ENCODE measurements around the gene PPP1R8. TPM values are rescaled to one million over a fixed set of nuclear protein-coding genes. Genes with fewer than 3 reads are reported as not detected.
"Not testable (repeated sequence)": the region's sequence is repeated elsewhere in the genome, so short reads cannot be mapped to it uniquely, and the experiment has no call there.

The PPP1R8 gene
- total RNA-seq, 4 donors from 2014 or later: 32.5 to 43.5 (median 35.2) TPM

DNA sequence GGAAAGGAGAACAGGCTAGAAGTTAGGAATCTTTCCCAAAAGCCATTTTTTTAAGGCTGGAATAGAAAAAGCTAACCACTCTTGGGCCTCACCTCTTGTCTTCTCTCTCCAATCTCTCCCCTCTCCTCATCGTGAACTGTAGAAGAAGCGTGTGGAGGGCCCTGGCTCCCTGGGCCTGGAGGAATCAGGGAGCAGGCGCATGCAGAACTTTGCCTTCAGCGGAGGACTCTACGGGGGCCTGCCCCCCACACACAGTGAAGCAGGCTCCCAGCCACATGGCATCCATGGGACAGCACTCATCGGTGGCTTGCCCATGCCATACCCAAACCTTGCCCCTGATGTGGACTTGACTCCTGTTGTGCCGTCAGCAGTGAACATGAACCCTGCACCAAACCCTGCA, 19.4 kb downstream of the PPP1R8 start:
- 98% methylated on average over 5 of the region's 7 CpGs for WGBS
- no peaks in the 10 kb centered on the region for H3K27me3 ChIP-seq
- H3K4me1 ChIP-seq: no peaks in the 10 kb centered on the region
- peaks cover 68% of the 10 kb centered on the region for H3K36me3 ChIP-seq
- no peak overlapping the region for H3K4me3 ChIP-seq
- H3K9me3 ChIP-seq: no peaks in the 10 kb centered on the region
- TF ChIP-seq EP300 (IDR thresholded peaks at IDR 0.05): no peak
- no peak for TF ChIP-seq POLR2A (IDR thresholded peaks at IDR 0.05)
- no peak for TF ChIP-seq POLR2AphosphoS5 (IDR thresholded peaks at IDR 0.05)
- TF ChIP-seq, protein P1, sequence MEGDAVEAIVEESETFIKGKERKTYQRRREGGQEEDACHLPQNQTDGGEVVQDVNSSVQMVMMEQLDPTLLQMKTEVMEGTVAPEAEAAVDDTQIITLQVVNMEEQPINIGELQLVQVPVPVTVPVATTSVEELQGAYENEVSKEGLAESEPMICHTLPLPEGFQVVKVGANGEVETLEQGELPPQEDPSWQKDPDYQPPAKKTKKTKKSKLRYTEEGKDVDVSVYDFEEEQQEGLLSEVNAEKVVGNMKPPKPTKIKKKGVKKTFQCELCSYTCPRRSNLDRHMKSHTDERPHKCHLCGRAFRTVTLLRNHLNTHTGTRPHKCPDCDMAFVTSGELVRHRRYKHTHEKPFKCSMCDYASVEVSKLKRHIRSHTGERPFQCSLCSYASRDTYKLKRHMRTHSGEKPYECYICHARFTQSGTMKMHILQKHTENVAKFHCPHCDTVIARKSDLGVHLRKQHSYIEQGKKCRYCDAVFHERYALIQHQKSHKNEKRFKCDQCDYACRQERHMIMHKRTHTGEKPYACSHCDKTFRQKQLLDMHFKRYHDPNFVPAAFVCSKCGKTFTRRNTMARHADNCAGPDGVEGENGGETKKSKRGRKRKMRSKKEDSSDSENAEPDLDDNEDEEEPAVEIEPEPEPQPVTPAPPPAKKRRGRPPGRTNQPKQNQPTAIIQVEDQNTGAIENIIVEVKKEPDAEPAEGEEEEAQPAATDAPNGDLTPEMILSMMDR (IDR thresholded peaks at IDR 0.05): no peak
- H3K27ac ChIP-seq: no peak overlapping the region
- DNase-seq (ENCODE audit: low spot score in 2 of 2): peak in 1 of 2 donors; percentile 38

DNA sequence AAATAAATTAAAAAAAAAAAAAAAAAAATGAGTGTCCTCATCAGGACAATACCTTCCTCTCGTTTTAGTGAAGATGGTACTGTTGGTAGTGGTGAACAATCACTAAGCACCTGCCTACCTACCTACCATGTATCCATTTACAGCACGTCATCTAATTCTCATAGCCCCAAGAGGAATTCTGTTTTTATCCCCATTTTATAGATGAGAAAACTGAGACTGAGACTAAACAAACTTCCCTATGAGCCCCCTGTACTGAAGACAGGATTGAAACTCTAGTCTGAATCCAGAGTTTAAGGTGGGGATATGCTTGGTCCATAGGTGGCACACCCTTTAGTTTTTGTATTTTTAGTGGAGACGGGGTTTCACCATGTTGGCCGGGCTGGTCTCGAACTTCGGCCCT, 24.5 kb downstream of the PPP1R8 start:
- peaks cover 9% of the 10 kb centered on the region for H3K4me1 ChIP-seq
- H3K27me3 ChIP-seq: no peaks in the 10 kb centered on the region
- WGBS: 90% methylated on average over 6 of the region's 6 CpGs
- peak in 1 of 2 donors; percentile 8 for DNase-seq (ENCODE audit: low spot score in 2 of 2)
- H3K4me3 ChIP-seq: no peak overlapping the region
- TF ChIP-seq, protein P1 (IDR thresholded peaks at IDR 0.05): no peak
- no peak for TF ChIP-seq EP300 (IDR thresholded peaks at IDR 0.05)
- no peak for TF ChIP-seq POLR2A (IDR thresholded peaks at IDR 0.05)
- TF ChIP-seq POLR2AphosphoS5 (IDR thresholded peaks at IDR 0.05): no peak
- no peak overlapping the region for H3K27ac ChIP-seq
- peaks cover 19% of the 10 kb centered on the region for H3K36me3 ChIP-seq
- no peaks in the 10 kb centered on the region for H3K9me3 ChIP-seq

DNA sequence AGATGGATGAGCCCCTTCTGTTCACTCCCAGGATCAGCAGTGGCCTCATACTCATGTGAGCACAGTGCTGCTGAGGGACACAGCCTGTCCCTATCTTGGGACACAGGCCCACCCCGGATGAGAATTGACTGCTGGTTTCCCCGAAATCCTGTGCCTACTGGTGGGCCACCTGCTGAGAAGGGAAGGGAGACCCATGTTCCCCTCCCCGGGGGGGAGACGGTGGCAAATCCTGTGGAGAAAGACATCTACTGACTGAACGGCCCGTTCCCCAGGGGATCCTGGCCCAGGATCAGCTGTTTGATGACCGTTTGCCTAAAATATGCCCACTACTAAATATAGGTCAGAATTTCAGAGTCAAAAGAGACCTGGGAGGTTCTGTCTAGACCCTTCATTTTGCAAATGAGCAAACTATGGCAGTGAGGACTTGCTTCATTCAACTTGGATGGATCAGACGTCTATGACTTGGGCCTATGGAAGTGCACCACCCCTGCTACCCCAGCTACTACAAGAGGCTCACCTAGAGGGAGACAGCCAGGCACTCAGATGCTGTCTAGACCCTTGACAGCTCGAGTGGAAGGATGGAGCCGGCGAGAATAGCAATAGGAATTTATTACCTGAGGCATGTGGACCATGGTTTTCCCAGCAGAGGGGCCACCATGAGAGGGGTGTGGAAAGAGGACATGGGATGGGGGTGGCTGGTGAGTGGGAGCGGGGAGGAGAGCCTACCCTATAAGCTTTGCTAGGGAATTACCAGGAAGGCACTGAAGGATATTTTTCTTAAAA, 26.2 kb downstream of the PPP1R8 start:
- peak in 1 of 2 donors; percentile 47 for DNase-seq (ENCODE audit: low spot score in 2 of 2)
- 74% methylated on average over 9 of the region's 12 CpGs for WGBS
- H3K27me3 ChIP-seq: no peaks in the 10 kb centered on the region
- TF ChIP-seq, protein P1 (IDR thresholded peaks at IDR 0.05): no peak
- TF ChIP-seq POLR2A (IDR thresholded peaks at IDR 0.05) (no peak), POLR2AphosphoS5 (IDR thresholded peaks at IDR 0.05) (no peak), EP300 (IDR thresholded peaks at IDR 0.05) (no peak)
- H3K4me1 ChIP-seq: peaks cover 9% of the 10 kb centered on the region
- no peak overlapping the region for H3K27ac ChIP-seq
- H3K4me3 ChIP-seq: no peak overlapping the region
- H3K36me3 ChIP-seq: peaks cover 2% of the 10 kb centered on the region
- no peaks in the 10 kb centered on the region for H3K9me3 ChIP-seq

DNA sequence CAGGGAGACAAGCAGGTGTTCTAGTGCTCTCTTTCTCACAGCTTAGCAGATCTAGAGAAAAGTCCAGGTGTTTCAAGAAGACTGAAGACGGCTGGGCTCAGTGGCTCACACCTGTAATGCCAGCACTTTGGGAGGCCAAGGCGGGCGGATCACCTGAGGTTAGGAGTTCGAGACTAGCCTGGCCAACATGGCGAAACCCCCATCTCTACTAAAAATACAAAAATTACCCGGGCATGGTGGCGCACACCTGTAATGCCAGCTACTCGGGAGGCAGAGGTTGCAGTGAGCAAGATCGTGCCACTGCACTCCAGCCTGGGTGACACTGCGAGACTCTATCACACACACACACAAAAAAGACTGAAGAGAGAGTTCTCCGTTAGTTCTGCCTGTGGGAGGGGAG, 27.0 kb downstream of the PPP1R8 start:
- 78% methylated on average over 11 of the region's 11 CpGs for WGBS
- not testable (repeated sequence) for H3K4me3 ChIP-seq, H3K36me3 ChIP-seq, H3K9me3 ChIP-seq, H3K27ac ChIP-seq, H3K27me3 ChIP-seq
- DNase-seq (ENCODE audit: low spot score in 2 of 2): peak in 1 of 2 donors; percentile 44
- H3K4me1 ChIP-seq: peaks cover 12% of the 10 kb centered on the region

DNA sequence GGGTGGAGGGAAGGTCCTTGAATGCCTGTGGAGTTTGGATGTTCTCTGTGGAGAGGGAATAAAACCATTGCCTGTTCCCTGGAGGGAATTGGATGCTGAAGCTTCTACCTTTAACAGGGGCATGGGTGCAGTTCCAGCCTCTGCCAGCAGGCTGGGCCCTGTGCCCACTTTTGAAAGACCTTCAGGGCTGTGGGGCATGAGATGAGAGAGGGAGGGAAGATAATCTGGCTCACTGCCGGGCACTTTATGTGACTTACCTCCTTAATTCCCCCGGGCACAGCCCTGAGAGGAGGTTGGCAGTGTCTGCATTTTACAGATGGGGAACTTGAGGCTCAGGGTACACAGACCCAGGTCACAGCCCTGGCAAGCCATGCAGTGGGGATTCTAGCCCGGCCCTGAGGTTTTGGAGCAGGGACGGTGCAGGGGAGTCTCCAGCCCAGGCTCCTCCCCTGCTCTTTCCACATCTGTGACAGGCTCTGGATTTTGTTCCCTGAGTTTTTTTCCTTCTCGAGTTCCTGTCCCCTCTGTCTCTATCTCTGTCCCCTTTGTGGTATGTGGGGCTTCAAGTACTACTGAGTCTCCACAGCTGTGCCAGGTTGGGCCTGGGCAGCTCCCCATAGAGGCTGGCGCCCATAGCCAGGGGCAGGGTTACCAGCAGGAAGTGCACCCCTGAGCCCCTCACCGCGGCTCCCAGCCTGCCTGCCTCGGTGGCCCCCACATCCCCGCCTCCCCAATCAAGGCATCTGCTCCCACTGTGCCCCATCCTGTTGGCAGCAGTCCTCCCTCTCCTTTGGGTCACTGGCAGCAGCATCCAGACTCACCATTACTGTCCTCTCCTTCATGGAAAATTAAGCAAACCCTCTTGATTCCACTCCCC, 27.7 kb downstream of the PPP1R8 start:
- peaks cover 17% of the 10 kb centered on the region for H3K4me1 ChIP-seq
- DNase-seq (ENCODE audit: low spot score in 2 of 2): peak; percentile 88 to 90
- H3K4me3 ChIP-seq: no peak overlapping the region
- no peaks in the 10 kb centered on the region for H3K27me3 ChIP-seq
- H3K9me3 ChIP-seq: no peaks in the 10 kb centered on the region
- TF ChIP-seq POLR2AphosphoS5 (IDR thresholded peaks at IDR 0.05) (peak in 1 of 3 donors; percentile 20), POLR2A (IDR thresholded peaks at IDR 0.05) (no peak), EP300 (IDR thresholded peaks at IDR 0.05) (no peak)
- TF ChIP-seq, protein P1 (IDR thresholded peaks at IDR 0.05): peak; percentile 80 to 97
- H3K27ac ChIP-seq: no peak overlapping the region
- WGBS: 33% methylated on average over 7 of the region's 10 CpGs
- no peaks in the 10 kb centered on the region for H3K36me3 ChIP-seq

All from suprapubic skin (tissue), 4 donors.